Nephron progenitor cell (in vitro differentiated cells): ENCODE data around the gene SMARCD3.

Experiments used
- DNase-seq: peaks from one replicate; pipeline ENCODE4 v3.0.0; 2021
- H3K27ac Mint-ChIP-seq: 2 replicates; pipeline ENCODE4 v1.8.0; 2021; ENCODE audit warnings: mild to moderate bottlenecking, moderate library complexity, mixed read lengths
- H3K27me3 Mint-ChIP-seq: 2 replicates; pipeline ENCODE4 v1.8.0; 2021; ENCODE audit warnings: mild to moderate bottlenecking, low read depth, mixed read lengths; ENCODE audit not compliant: poor library complexity
- H3K36me3 Mint-ChIP-seq: 2 replicates; pipeline ENCODE4 v1.8.0; 2021; ENCODE audit warnings: low read depth, mixed read lengths
- H3K4me1 Mint-ChIP-seq: 2 replicates; pipeline ENCODE4 v1.8.0; 2021; ENCODE audit warnings: mixed read lengths
- H3K4me3 Mint-ChIP-seq: 2 replicates; pipeline ENCODE4 v1.8.0; 2021; ENCODE audit warnings: mild to moderate bottlenecking, moderate library complexity, mixed read lengths
- H3K9me3 Mint-ChIP-seq: 2 replicates; pipeline ENCODE4 v1.8.0; 2021; ENCODE audit warnings: mild to moderate bottlenecking, moderate library complexity, mixed read lengths
- TF ChIP-seq, protein P1 (sequence below): fragments of 200-600 bp; sonication (generic); IDR thresholded peaks from 2 replicates; pipeline ENCODE4 v1.5.0; 2021; ENCODE audit warnings: antibody characterized with exemption

SMARCD3 gene

DNA sequence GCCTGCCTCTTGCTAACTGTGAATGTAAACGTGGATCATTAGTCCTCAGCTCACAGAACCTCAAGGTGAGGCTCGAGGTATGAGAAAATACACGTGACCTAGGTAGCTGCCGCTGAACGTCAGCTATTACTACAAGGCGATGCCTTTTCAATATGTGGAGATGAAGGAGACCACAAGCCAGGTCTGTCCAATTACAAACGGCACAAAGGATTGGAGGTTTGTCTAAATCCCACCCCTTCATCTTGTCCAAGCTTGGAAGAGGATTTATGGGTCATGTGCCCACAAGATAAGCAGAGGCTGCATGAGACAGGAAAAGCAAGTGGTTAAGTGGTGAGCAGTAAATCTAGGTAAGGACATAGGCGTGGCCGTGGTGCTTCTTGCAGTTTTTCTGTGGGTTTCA lies 41.6 kb downstream of the SMARCD3 start:
- Mint-ChIP-seq H3K27ac (no peak overlapping the region), H3K36me3 (peaks cover 4% of the 10 kb centered on the region), H3K9me3 (no peaks in the 10 kb centered on the region), H3K4me1 (peaks cover 14% of the 10 kb centered on the region), H3K27me3 (peaks cover 50% of the 10 kb centered on the region), H3K4me3 (no peak overlapping the region)
- DNase-seq = no peak
- TF ChIP-seq, protein P1, sequence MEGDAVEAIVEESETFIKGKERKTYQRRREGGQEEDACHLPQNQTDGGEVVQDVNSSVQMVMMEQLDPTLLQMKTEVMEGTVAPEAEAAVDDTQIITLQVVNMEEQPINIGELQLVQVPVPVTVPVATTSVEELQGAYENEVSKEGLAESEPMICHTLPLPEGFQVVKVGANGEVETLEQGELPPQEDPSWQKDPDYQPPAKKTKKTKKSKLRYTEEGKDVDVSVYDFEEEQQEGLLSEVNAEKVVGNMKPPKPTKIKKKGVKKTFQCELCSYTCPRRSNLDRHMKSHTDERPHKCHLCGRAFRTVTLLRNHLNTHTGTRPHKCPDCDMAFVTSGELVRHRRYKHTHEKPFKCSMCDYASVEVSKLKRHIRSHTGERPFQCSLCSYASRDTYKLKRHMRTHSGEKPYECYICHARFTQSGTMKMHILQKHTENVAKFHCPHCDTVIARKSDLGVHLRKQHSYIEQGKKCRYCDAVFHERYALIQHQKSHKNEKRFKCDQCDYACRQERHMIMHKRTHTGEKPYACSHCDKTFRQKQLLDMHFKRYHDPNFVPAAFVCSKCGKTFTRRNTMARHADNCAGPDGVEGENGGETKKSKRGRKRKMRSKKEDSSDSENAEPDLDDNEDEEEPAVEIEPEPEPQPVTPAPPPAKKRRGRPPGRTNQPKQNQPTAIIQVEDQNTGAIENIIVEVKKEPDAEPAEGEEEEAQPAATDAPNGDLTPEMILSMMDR = no peak

DNA sequence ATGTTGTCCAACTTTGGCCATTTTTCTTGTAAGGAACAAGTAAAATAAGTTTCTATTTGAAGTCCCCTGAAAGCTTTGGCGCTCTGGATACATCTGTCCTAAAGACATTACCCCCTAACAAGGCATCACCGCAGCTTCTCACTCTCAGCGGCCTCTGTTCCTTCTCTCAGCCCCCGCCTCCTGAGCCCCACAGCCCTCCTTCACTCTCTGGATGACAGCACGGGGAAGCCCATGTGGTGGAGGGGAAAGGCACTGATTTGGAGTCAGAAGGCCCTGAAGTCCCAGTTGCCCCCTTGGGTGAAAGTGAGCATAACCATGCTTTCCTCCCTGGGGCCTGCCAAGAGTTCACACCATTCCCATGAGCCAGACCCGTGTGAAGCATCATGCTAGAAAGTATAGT lies 42.8 kb downstream of the SMARCD3 start:
- Mint-ChIP-seq H3K4me3 (no peak overlapping the region), H3K27me3 (peaks cover 59% of the 10 kb centered on the region), H3K36me3 (no peaks in the 10 kb centered on the region), H3K4me1 (peaks cover 14% of the 10 kb centered on the region), H3K9me3 (no peaks in the 10 kb centered on the region), H3K27ac (no peak overlapping the region)
- TF ChIP-seq, protein P1 = no peak
- no peak for DNase-seq

DNA sequence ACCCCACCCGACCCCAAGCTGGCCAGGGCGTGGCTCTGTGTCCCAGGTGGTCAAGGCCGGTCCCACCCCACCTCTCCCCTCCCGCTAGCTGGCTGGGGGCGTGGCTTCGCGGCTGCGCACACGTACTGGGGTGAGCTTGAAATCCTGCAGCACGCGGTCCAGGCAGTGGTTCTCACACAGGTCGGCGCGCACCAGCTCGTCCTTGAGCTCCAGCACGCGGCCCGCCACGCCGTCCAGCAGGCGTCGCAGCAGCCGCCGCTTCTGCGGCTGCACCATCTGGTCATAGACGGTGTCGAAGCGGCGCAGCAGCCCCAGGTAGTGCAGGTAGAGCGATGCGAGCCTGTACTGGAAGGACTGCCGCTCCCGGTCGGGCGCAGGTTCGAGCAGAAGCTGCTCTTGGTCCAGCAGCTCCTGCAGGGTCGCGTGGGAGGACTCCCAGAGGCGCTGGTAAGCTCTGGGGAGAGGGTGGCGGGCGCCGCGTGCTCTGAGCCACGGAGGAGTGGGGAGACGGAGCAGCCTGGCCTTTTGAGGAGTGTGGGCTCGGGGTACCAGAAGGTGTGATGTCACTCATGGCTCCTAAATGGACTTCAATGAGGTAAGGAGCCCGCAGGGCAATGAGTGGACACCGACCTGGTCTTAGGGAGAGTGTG lies 44.0 kb downstream of the SMARCD3 start:
- no peaks in the 10 kb centered on the region for H3K36me3 Mint-ChIP-seq
- no peak for DNase-seq
- H3K27me3 Mint-ChIP-seq = peaks cover 56% of the 10 kb centered on the region
- no peak overlapping the region for H3K27ac Mint-ChIP-seq
- H3K4me1 Mint-ChIP-seq = peaks cover 16% of the 10 kb centered on the region
- no peak overlapping the region for H3K4me3 Mint-ChIP-seq
- no peaks in the 10 kb centered on the region for H3K9me3 Mint-ChIP-seq
- TF ChIP-seq, protein P1 = no peak

DNA sequence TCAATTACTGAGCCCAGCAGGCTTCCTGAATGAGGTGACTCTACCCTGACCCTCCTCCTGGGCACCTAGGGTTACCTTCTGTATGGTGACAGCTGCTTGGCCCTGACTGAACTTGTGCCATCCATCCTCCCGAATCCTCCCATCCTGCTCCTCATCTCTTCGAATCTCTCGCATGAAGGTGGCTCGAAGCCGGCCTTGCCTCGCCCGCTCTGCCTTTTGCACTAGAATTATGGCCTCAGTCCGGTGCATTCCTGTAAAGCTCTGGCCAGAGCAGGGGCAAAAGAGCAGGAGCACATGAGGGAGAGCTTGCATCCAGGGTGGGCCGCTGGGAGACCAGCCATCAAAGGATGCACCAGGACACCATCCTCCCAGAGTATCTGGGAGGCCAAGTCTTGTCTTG lies 45.7 kb downstream of the SMARCD3 start:
- DNase-seq = no peak
- H3K9me3 Mint-ChIP-seq = no peaks in the 10 kb centered on the region
- H3K27me3 Mint-ChIP-seq = peaks cover 56% of the 10 kb centered on the region
- H3K4me1 Mint-ChIP-seq = peaks cover 22% of the 10 kb centered on the region
- H3K4me3 Mint-ChIP-seq = no peak overlapping the region
- H3K36me3 Mint-ChIP-seq = no peaks in the 10 kb centered on the region
- no peak overlapping the region for H3K27ac Mint-ChIP-seq
- TF ChIP-seq, protein P1 = no peak

DNA sequence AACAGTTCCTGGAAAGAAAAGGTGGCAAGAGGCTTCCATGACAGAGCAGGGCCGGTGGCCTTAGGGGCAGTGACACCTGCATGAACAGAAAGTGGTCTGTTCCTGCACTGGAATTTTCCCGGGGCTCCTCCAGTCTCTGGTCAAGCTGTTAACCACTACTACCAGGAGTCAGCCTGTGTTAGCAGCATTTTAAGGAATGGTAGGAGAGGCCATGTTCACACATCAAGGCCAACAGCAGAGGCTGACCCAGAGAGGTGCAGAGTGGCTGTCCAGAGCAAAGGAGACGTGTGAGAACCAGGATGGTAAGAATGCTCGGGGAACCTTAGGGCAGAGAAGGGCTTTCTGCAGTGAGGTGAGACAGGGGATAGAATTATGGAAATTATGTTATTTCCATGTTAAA lies 46.7 kb downstream of the SMARCD3 start:
- no peaks in the 10 kb centered on the region for H3K36me3 Mint-ChIP-seq
- TF ChIP-seq, protein P1 = no peak
- H3K9me3 Mint-ChIP-seq = no peaks in the 10 kb centered on the region
- H3K4me3 Mint-ChIP-seq = no peak overlapping the region
- DNase-seq = no peak
- H3K27ac Mint-ChIP-seq = no peak overlapping the region
- H3K4me1 Mint-ChIP-seq = peaks cover 11% of the 10 kb centered on the region
- peaks cover 49% of the 10 kb centered on the region for H3K27me3 Mint-ChIP-seq

DNA sequence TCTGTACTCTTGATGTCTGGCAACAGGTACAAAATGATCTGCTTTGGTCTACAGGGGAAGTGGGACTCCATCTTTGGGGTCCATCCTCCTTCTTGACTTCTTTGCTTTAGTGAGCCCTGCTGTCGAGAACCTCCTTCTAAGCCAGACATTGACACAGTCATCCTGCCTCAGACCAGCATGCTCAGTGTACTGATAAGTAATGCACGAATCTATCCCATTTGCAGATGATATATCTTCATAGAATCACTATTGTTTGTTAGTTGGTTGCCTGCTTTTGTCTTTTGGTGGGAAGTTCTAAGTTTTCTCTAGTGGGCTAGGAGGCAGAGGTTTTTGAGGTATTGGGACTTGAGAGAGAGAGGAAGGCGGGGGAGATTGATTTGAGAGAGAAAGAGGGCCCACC lies 47.1 kb downstream of the SMARCD3 start:
- Mint-ChIP-seq H3K27me3 (peaks cover 45% of the 10 kb centered on the region), H3K4me1 (peaks cover 8% of the 10 kb centered on the region), H3K36me3 (no peaks in the 10 kb centered on the region), H3K4me3 (no peak overlapping the region), H3K9me3 (no peaks in the 10 kb centered on the region), H3K27ac (no peak overlapping the region)
- DNase-seq = no peak
- TF ChIP-seq, protein P1 = no peak
